HepG2 (cell line): ENCODE data around the gene FYB2. TPM values are rescaled to one million over a fixed set of nuclear protein-coding genes. Genes with fewer than 3 reads are reported as not detected.

Experiments
- ATF1 ChIP-seq: IDR thresholded peaks from 2 replicates; pipeline ENCODE4 v1.6.1; 2016; ENCODE audit warnings: mild to moderate bottlenecking, control low read depth
- ATF3 ChIP-seq: sonication (generic); formaldehyde crosslinking; IDR thresholded peaks from 2 replicates; pipeline ENCODE4 v1.4.0; 2020; ENCODE audit warnings: missing genetic modification reagents
- ATF7 ChIP-seq, 2 experiments: fragments of 450-650 bp in 1 of 2; sonication (generic) in 1 of 2; formaldehyde crosslinking in 1 of 2; IDR thresholded peaks; 2 replicates each; pipeline versions ENCODE4 v1.4.0 to v1.6.1; 2016 to 2020; ENCODE audit warnings: antibody characterized with exemption in 1 of 2, mild to moderate bottlenecking in 1 of 2, missing genetic modification reagents in 1 of 2
- CCDC6 ChIP-seq: sonication (generic); formaldehyde crosslinking; IDR thresholded peaks from 2 replicates; pipeline ENCODE4 v1.8.1; 2022; ENCODE audit warnings: mild to moderate bottlenecking, missing genetic modification reagents, moderate library complexity
- CERS6 ChIP-seq: sonication (generic); formaldehyde crosslinking; IDR thresholded peaks from 2 replicates; pipeline ENCODE4 v1.5.0; 2020; ENCODE audit warnings: missing genetic modification reagents
- E2F2 ChIP-seq: sonication (generic); formaldehyde crosslinking; IDR thresholded peaks from 2 replicates; pipeline ENCODE4 v1.4.0; 2020; ENCODE audit warnings: missing genetic modification reagents, borderline replicate concordance
- FOXP1 ChIP-seq, 2 experiments: fragments of 450-650 bp in 1 of 2; IDR thresholded peaks; 2 replicates each; pipeline ENCODE4 v1.6.1; 2017 to 2018; ENCODE audit warnings: antibody characterized with exemption in 1 of 2
- HOMEZ ChIP-seq: IDR thresholded peaks from 2 replicates; pipeline ENCODE4 v1.6.1; 2016; ENCODE audit warnings: low read depth
- ISL2 ChIP-seq: sonication (generic); formaldehyde crosslinking; IDR thresholded peaks from 2 replicates; pipeline ENCODE4 v1.5.0; 2020; ENCODE audit warnings: missing genetic modification reagents
- LRRFIP1 ChIP-seq: sonication (generic); formaldehyde crosslinking; conservative IDR thresholded peaks from 2 replicates; pipeline ENCODE4 v1.4.0; 2020; ENCODE audit warnings: missing genetic modification reagents
- MXD4 ChIP-seq: IDR thresholded peaks from 2 replicates; pipeline ENCODE4 v1.6.1; 2016; ENCODE audit warnings: mild to moderate bottlenecking, missing biosample characterization, missing genetic modification reagents
- RFX1 ChIP-seq: fragments of 450-650 bp; IDR thresholded peaks from 2 replicates; pipeline ENCODE4 v1.6.1; 2017
- SAFB2 ChIP-seq: sonication (generic); formaldehyde crosslinking; IDR thresholded peaks from 2 replicates; pipeline ENCODE4 v1.5.1; 2020; ENCODE audit warnings: missing genetic modification reagents, low read depth, mild to moderate bottlenecking, borderline replicate concordance
- SKIL ChIP-seq: sonication (generic); formaldehyde crosslinking; IDR thresholded peaks from 2 replicates; pipeline ENCODE4 v1.8.0; 2022; ENCODE audit warnings: missing genetic modification reagents, mild to moderate bottlenecking, moderate library complexity, borderline replicate concordance
- TCF7 ChIP-seq: sonication (generic); IDR thresholded peaks from 2 replicates; pipeline ENCODE4 v1.6.1; 2016; ENCODE audit warnings: antibody characterized with exemption, low read depth
- THAP7 ChIP-seq: sonication (generic); formaldehyde crosslinking; IDR thresholded peaks from 2 replicates; pipeline ENCODE4 v1.8.1; 2023; ENCODE audit warnings: mild to moderate bottlenecking, missing genetic modification reagents
- ZBTB42 ChIP-seq: sonication (generic); formaldehyde crosslinking; IDR thresholded peaks from 2 replicates; pipeline ENCODE4 v1.5.0; 2020; ENCODE audit warnings: mild to moderate bottlenecking, missing genetic modification reagents
- ZNF10 ChIP-seq: sonication (generic); formaldehyde crosslinking; IDR thresholded peaks from 2 replicates; pipeline ENCODE4 v1.4.0; 2020; ENCODE audit warnings: mild to moderate bottlenecking, low read depth, missing genetic modification reagents, borderline replicate concordance
- ZNF143 ChIP-seq: sonication (generic); formaldehyde crosslinking; IDR thresholded peaks from 2 replicates; pipeline ENCODE4 v1.4.0; 2020; ENCODE audit warnings: missing genetic modification reagents
- polyA plus RNA-seq, 8 experiments: library from polyadenylated mRNA; depleted of rRNA in 3 of 8; stranded (reverse) in 7 of 8; unstranded in 1 of 8; fragments of >200 nt; fragmentation: Illumina TruSeq in 4 of 8; extraction: Trizol in 4 of 8; gene quantifications; 2 replicates each; pipeline versions ENCODE4 v1.2.1 to v1.2.3, GENCODE V29; 2011 to 2016; ENCODE audit warnings: low read depth in 4 of 8, missing spikeins in 1 of 8, mixed read lengths in 1 of 8; ENCODE audit not compliant: insufficient read depth in 1 of 8
- total RNA-seq, 5 experiments: library from RNA; depleted of rRNA; stranded (reverse); fragments of >200 nt; fragmentation: Illumina TruSeq; extraction: Trizol; gene quantifications; 2 replicates each; pipeline ENCODE4 v1.2.3, GENCODE V29; 2016; ENCODE audit warnings: low read depth in 1 of 5

FYB2 gene
- total and polyA plus RNA-seq, 2 of the 13 experiments (the other 11 are each of a cell fraction or from before 2014, with no cell fraction given), result 1.2 to 2.7 TPM

GRCh38 chr1:56820755-56821461, 1.7 kb upstream of the FYB2 start (continued):
- TF ChIP-seq ATF7 (IDR thresholded peaks at IDR 0.05) (no peak), ATF7 (CRISPR knock-in tag; IDR thresholded peaks at IDR 0.05) (no peak), CERS6 (CRISPR knock-in tag) (no peak), ISL2 (CRISPR knock-in tag) (no peak), TCF7 (no peak), HOMEZ (CRISPR knock-in tag) (0 out of 2 replicates have a peak, but pooled peaks have one; percentile 16), CCDC6 (CRISPR knock-in tag) (no peak), RFX1 (no peak), LRRFIP1 (CRISPR knock-in tag) (no peak), ZNF143 (CRISPR knock-in tag) (no peak), ZNF10 (CRISPR knock-in tag) (no peak), MXD4 (CRISPR knock-in tag) (no peak), THAP7 (CRISPR knock-in tag) (no peak), SKIL (CRISPR knock-in tag) (no peak), ZBTB42 (CRISPR knock-in tag) (no peak), FOXP1 (IDR thresholded peaks at IDR 0.05) (no peak), FOXP1 (CRISPR knock-in tag; IDR thresholded peaks at IDR 0.05) (0 out of 2 replicates have a peak, but pooled peaks have one; percentile 4), SAFB2 (no peak), ATF1 (CRISPR knock-in tag) (no peak), ATF3 (CRISPR knock-in tag) (no peak), E2F2 (no peak)
